ENCODE data around the gene ZSWIM6. TPM values are rescaled to one million over a fixed set of nuclear protein-coding genes. Genes with fewer than 3 reads are reported as not detected.

Gene ZSWIM6
- total RNA-seq, 2 experiments from 2014 or later, result 0.06 to 0.17 TPM

- no peak overlapping the region for H3K27ac ChIP-seq (ENCODE audit: low read depth, low read length, poor library complexity, severe bottlenecking)
- H3K4me1 ChIP-seq (ENCODE audit: insufficient read depth, low read length, poor library complexity, severe bottlenecking), result no peaks in the 10 kb centered on the region
- H3K9me2 ChIP-seq (ENCODE audit: insufficient read depth, low read length), result no peaks in the 10 kb centered on the region
- no peak for TF ChIP-seq EZH2phosphoT487 (IDR thresholded peaks at IDR 0.05; ENCODE audit: borderline replicate concordance, low read depth, low read length)
- TF ChIP-seq, protein P1, sequence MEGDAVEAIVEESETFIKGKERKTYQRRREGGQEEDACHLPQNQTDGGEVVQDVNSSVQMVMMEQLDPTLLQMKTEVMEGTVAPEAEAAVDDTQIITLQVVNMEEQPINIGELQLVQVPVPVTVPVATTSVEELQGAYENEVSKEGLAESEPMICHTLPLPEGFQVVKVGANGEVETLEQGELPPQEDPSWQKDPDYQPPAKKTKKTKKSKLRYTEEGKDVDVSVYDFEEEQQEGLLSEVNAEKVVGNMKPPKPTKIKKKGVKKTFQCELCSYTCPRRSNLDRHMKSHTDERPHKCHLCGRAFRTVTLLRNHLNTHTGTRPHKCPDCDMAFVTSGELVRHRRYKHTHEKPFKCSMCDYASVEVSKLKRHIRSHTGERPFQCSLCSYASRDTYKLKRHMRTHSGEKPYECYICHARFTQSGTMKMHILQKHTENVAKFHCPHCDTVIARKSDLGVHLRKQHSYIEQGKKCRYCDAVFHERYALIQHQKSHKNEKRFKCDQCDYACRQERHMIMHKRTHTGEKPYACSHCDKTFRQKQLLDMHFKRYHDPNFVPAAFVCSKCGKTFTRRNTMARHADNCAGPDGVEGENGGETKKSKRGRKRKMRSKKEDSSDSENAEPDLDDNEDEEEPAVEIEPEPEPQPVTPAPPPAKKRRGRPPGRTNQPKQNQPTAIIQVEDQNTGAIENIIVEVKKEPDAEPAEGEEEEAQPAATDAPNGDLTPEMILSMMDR (conservative IDR thresholded peaks at IDR 0.05; ENCODE audit: low read length), result no peak
- no TSS peak for BruUV-seq (replicated peaks)
- CTCF ChIA-PET (ENCODE audit: unreplicated experiment), result no interaction called here
- intact Hi-C loops (cut with micrococcal nuclease; ENCODE audit: unreplicated experiment), result no loop called here
- H2AFZ ChIP-seq (ENCODE audit: low read length), result no peak overlapping the region
- H3K79me2 ChIP-seq (ENCODE audit: insufficient read depth, low read depth, low read length), result no peaks in the 10 kb centered on the region
- H3K4me2 ChIP-seq (ENCODE audit: low read length), result no peak overlapping the region
- H4K20me1 ChIP-seq (ENCODE audit: insufficient read depth, low read length), result no peaks in the 10 kb centered on the region
- POLR2A ChIA-PET, result no interaction called here
- DNase-seq (ENCODE audit: low spot score), result no peak
- H3K36me3 ChIP-seq (ENCODE audit: insufficient read depth, low read length), result no peaks in the 10 kb centered on the region
- H3K4me3 ChIP-seq (ENCODE audit: low read depth, low read length, poor library complexity, severe bottlenecking), result no peak overlapping the region
- no peaks in the 10 kb centered on the region for H3K9me3 ChIP-seq (ENCODE audit: low read length)
These were observed 42.8 kb upstream of the ZSWIM6 start for GRCh38 chr5:61289241-61289640.

DNA sequence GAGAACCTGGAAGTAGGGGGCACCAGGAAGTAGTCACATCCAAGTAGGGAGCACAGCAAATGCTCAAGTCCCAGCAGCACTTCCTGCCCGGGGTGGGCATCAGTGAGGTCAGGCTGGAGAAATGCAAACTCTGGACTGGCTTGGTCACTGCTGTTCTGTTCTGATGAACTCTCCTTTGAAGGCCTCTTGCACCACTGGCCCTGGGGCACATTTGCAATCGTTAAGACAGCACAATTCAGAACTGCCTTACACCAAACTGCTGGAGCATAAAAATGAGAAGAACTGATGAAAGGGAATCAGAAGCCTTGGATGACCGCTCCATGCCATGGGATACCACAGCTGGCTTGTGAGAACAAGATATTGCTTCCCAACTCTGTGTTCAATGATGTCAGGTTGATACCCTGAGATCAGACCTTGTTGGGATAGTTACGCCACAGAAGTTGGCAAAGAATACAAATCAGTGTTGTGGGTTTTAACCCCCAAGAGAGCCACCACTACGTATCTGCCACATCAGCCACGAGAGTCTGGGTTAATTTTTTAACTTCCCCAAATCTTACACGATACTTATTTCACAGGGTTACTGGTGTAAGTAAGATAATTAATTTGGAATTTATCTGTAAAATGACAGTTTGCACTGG lies 42.3 kb upstream of the ZSWIM6 start:
- no peak overlapping the region for H2AFZ ChIP-seq (ENCODE audit: low read length)

DNA sequence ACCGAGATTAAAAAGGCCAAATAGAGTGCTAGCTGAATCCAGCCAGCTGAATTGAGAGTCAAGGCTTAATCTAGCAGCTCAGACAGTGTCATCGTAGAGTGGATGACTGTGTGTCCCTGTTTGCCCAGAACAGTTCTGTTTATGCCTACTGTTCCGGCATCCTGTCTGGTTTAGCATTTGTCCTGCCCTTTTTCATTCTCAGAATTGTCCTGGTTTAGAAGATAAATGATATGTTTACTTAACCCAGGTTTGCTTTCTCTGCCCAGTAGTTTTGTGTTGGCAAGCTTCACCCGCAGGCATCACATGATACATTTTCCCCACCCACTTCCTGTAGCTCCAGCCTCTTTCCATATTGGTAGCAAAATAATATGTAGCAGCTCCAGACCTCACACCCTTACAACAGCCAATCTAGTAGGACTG lies 41.3 kb upstream of the ZSWIM6 start:
- DNase-seq (ENCODE audit: low spot score), result no peak
- TF ChIP-seq, protein P1 (conservative IDR thresholded peaks at IDR 0.05; ENCODE audit: low read length), result no peak
- no peak for TF ChIP-seq EZH2phosphoT487 (IDR thresholded peaks at IDR 0.05; ENCODE audit: borderline replicate concordance, low read depth, low read length)
- POLR2A ChIA-PET, result interaction anchor here (0.6 to 0.7 kb wide), 2 partner anchors 23 to 82 kb away, joined by 3 read pairs; no protein-coding TSS in a partner anchor
- Histone ChIP-seq H3K4me2 (ENCODE audit: low read length) (no peak overlapping the region), H3K27ac (ENCODE audit: low read depth, low read length, poor library complexity, severe bottlenecking) (no peak overlapping the region), H3K4me1 (ENCODE audit: insufficient read depth, low read length, poor library complexity, severe bottlenecking) (no peaks in the 10 kb centered on the region), H3K9me3 (ENCODE audit: low read length) (no peaks in the 10 kb centered on the region), H3K79me2 (ENCODE audit: insufficient read depth, low read depth, low read length) (no peaks in the 10 kb centered on the region), H3K36me3 (ENCODE audit: insufficient read depth, low read length) (no peaks in the 10 kb centered on the region), H3K4me3 (ENCODE audit: low read depth, low read length, poor library complexity, severe bottlenecking) (no peak overlapping the region), H3K9me2 (ENCODE audit: insufficient read depth, low read length) (no peaks in the 10 kb centered on the region), H2AFZ (ENCODE audit: low read length) (no peak overlapping the region), H4K20me1 (ENCODE audit: insufficient read depth, low read length) (no peaks in the 10 kb centered on the region)
- no TSS peak for BruUV-seq (replicated peaks)
- intact Hi-C loops (cut with micrococcal nuclease; ENCODE audit: unreplicated experiment), result no loop called here
- CTCF ChIA-PET (ENCODE audit: unreplicated experiment), result interaction anchor here (0.6 kb wide), 1 partner anchor 1482 kb away, joined by 5 read pairs; no protein-coding TSS in a partner anchor

More for the DNA sequence above, 42.3 kb upstream of the ZSWIM6 start:
- Histone ChIP-seq H3K79me2 (ENCODE audit: insufficient read depth, low read depth, low read length) (no peaks in the 10 kb centered on the region), H4K20me1 (ENCODE audit: insufficient read depth, low read length) (no peaks in the 10 kb centered on the region), H3K27ac (ENCODE audit: low read depth, low read length, poor library complexity, severe bottlenecking) (no peak overlapping the region), H3K36me3 (ENCODE audit: insufficient read depth, low read length) (no peaks in the 10 kb centered on the region), H3K4me1 (ENCODE audit: insufficient read depth, low read length, poor library complexity, severe bottlenecking) (no peaks in the 10 kb centered on the region), H3K9me2 (ENCODE audit: insufficient read depth, low read length) (no peaks in the 10 kb centered on the region), H3K4me2 (ENCODE audit: low read length) (no peak overlapping the region), H3K9me3 (ENCODE audit: low read length) (no peaks in the 10 kb centered on the region), H3K4me3 (ENCODE audit: low read depth, low read length, poor library complexity, severe bottlenecking) (no peak overlapping the region)
- TF ChIP-seq, protein P1 (conservative IDR thresholded peaks at IDR 0.05; ENCODE audit: low read length), result no peak
- no peak for TF ChIP-seq EZH2phosphoT487 (IDR thresholded peaks at IDR 0.05; ENCODE audit: borderline replicate concordance, low read depth, low read length)
- no TSS peak for BruUV-seq (replicated peaks)
- ChIA-PET CTCF (ENCODE audit: unreplicated experiment) (no interaction called here), POLR2A (no interaction called here)
- DNase-seq (ENCODE audit: low spot score), result no peak
- intact Hi-C loops (cut with micrococcal nuclease; ENCODE audit: unreplicated experiment), result no loop called here
